ENCODE measurements around the gene ZNF441. TPM values are rescaled to one million over a fixed set of nuclear protein-coding genes. Genes with fewer than 3 reads are reported as not detected.
A peak's percentile ranks its signal among the peaks of the same experiment; 100 is the strongest.

ZNF441 gene
- total and polyA plus RNA-seq, 10 of the 15 experiments (the other 5 are each of a cell fraction or from before 2014, with no cell fraction given) = 1.0 to 9.4 (median 4.3) TPM

- TF ChIP-seq ZNF622 (IDR thresholded peaks at IDR 0.05) (no peak), CHD1 (IDR thresholded peaks at IDR 0.05; ENCODE audit: low read depth, low read length) (no peak), HSF1 (IDR thresholded peaks at IDR 0.05; ENCODE audit: low read depth, low read length) (no peak), BCL11A (IDR thresholded peaks at IDR 0.05; ENCODE audit: low read depth, low read length) (no peak)
These were observed 47.4 kb downstream of the ZNF441 start, which contains the start of gene ZNF440 (continued) for GRCh38 chr19:11814029-11814699.

DNA sequence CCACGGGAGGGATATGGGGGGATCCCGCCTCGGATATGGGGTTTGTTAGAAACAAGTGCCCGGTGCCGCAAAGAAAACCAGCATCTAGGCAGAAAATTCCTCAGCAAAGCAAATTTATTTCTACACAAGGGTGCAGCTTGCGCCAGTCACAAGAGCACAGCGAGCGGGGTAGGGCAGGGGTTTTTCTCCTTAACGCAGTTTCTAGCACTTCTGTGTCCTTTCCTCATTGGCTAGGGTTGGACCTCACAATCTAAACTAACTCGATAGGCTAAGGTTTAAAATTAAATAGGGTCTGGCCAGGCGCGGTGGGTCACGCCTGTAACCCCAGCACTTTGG is 47.9 kb downstream of the ZNF441 start:
- Histone ChIP-seq H3K4me1 (ENCODE audit: control insufficient read depth, insufficient read depth, low read length) (peaks cover 7% of the 10 kb centered on the region), H4K20me1 (ENCODE audit: control insufficient read depth, insufficient read depth) (no peaks in the 10 kb centered on the region), H3K4me3 (peak overlapping the region; percentile 81), H3K4me2 (ENCODE audit: control insufficient read depth, insufficient read depth) (peak overlapping the region; percentile 91), H3K79me2 (ENCODE audit: control insufficient read depth, insufficient read depth, low read length) (peaks cover 7% of the 10 kb centered on the region; the same call in 1 of the 2 replicates), H3K27ac (ENCODE audit: control insufficient read depth, insufficient read depth) (peak overlapping the region; percentile 84), H2AFZ (ENCODE audit: control insufficient read depth, low read depth, low read length) (peak overlapping the region; percentile 100), H3K9ac (ENCODE audit: control insufficient read depth, insufficient read depth, low read length) (peak overlapping the region; percentile 84), H3K27me3 (replicated peaks in 1 of 2; ENCODE audit: control insufficient read depth in 2 of 2, insufficient read depth in 2 of 2, low read length in 1 of 2) (no peaks in the 10 kb centered on the region), H3K36me3 (ENCODE audit: control insufficient read depth in 2 of 2, insufficient read depth in 2 of 2, low read length in 1 of 2) (no peaks in the 10 kb centered on the region), H3K9me3 (replicated peaks; ENCODE audit: control insufficient read depth, insufficient read depth, low read length) (no peaks in the 10 kb centered on the region; the same call in 2 of the 3 replicates)
- ChIA-PET SMC1A (ENCODE audit: uncharacterized antibody, unreplicated experiment) (interaction anchor here (4.0 kb wide), 1 partner anchor 17 kb away, joined by 24 read pairs; the partner anchor contains the start of gene ZNF491), RAD21 (ENCODE audit: unreplicated experiment) (interaction anchor here (3.9 kb wide), 1 partner anchor 17 kb away, joined by 27 read pairs; the partner anchor contains the start of gene ZNF491), POLR2A (interaction anchor here (0.6 to 1.2 kb wide), 2 partner anchors 17 to 251 kb away, joined by 3 to 5 read pairs; no protein-coding TSS in a partner anchor), CTCF (interaction anchor here (1.2 to 5.9 kb wide), 3 partner anchors 16 to 116 kb away, joined by 3 to 74 read pairs (median 18); partner anchors contain the start of gene ZNF491)
- ATAC-seq (peak; percentile 23), FAIRE-seq (no peak), DNase-seq (ENCODE audit: low read depth, low spot score) (no peak)
- intact Hi-C loops (cut with micrococcal nuclease; ENCODE audit: unreplicated experiment) = loop anchor here (5.0 kb wide), 1 partner anchor 217 kb away; the partner anchor contains the start of gene ZNF627
- 20% methylated on average over 13 of the region's 13 CpGs for WGBS (ENCODE audit: insufficient coverage, insufficient replicate concordance, low lambda C conversion rate, missing lambda C conversion rate)
- BruUV-seq (replicated peaks) = no TSS peak
- in situ Hi-C loops (cut with MboI) = no loop called here
- TF ChIP-seq LARP7 (IDR thresholded peaks at IDR 0.05) = no peak
- TF ChIP-seq PKNOX1 (IDR thresholded peaks at IDR 0.05) = no peak
- TF ChIP-seq, protein P1, sequence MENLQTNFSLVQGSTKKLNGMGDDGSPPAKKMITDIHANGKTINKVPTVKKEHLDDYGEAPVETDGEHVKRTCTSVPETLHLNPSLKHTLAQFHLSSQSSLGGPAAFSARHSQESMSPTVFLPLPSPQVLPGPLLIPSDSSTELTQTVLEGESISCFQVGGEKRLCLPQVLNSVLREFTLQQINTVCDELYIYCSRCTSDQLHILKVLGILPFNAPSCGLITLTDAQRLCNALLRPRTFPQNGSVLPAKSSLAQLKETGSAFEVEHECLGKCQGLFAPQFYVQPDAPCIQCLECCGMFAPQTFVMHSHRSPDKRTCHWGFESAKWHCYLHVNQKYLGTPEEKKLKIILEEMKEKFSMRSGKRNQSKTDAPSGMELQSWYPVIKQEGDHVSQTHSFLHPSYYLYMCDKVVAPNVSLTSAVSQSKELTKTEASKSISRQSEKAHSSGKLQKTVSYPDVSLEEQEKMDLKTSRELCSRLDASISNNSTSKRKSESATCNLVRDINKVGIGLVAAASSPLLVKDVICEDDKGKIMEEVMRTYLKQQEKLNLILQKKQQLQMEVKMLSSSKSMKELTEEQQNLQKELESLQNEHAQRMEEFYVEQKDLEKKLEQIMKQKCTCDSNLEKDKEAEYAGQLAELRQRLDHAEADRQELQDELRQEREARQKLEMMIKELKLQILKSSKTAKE (IDR thresholded peaks at IDR 0.05; ENCODE audit: low read depth, poor library complexity, severe bottlenecking) = no peak
- no peak for TF ChIP-seq KDM1A (IDR thresholded peaks at IDR 0.05; ENCODE audit: borderline replicate concordance)
- no peak for TF ChIP-seq BRCA1 (IDR thresholded peaks at IDR 0.05; ENCODE audit: low read depth, low read length)
- no peak for TF ChIP-seq STAT1 (conservative IDR thresholded peaks at IDR 0.05)
- TF ChIP-seq, protein P2, sequence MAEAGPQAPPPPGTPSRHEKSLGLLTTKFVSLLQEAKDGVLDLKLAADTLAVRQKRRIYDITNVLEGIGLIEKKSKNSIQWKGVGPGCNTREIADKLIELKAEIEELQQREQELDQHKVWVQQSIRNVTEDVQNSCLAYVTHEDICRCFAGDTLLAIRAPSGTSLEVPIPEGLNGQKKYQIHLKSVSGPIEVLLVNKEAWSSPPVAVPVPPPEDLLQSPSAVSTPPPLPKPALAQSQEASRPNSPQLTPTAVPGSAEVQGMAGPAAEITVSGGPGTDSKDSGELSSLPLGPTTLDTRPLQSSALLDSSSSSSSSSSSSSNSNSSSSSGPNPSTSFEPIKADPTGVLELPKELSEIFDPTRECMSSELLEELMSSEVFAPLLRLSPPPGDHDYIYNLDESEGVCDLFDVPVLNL (IDR thresholded peaks at IDR 0.05; ENCODE audit: low read depth, low read length) = no peak
- no peak for TF ChIP-seq PAX5 (IDR thresholded peaks at IDR 0.05; ENCODE audit: borderline replicate concordance, low read depth, low read length)
- no peak for TF ChIP-seq IRF4 (IDR thresholded peaks at IDR 0.05; ENCODE audit: low read depth, low read length)
- no peak for TF ChIP-seq BACH1 (IDR thresholded peaks at IDR 0.05; ENCODE audit: borderline replicate concordance)
- TF ChIP-seq ZNF384 (IDR thresholded peaks at IDR 0.05; ENCODE audit: borderline replicate concordance, low read depth, low read length) = no peak
- TF ChIP-seq FOXM1 (IDR thresholded peaks at IDR 0.05; ENCODE audit: low read depth, low read length) = no peak
- no peak for TF ChIP-seq NFXL1 (IDR thresholded peaks at IDR 0.05; ENCODE audit: borderline replicate concordance)
- TF ChIP-seq GABPA (IDR thresholded peaks at IDR 0.05; ENCODE audit: low read depth) = no peak
